Neural cell (in vitro differentiated cells): ENCODE measurements around the gene ZFR. TPM values are rescaled to one million over a fixed set of nuclear protein-coding genes. Genes with fewer than 3 reads are reported as not detected.

Source experiments
- H2AFZ ChIP-seq: fragments of 200-600, 300-800 bp; sonication (generic), shearing (Covaris generic); 2 replicates; pipeline ENCODE4 v1.6.0; 2014; ENCODE audit warnings: low read depth, mild to moderate bottlenecking, antibody characterized with exemption, low read length, moderate library complexity
- H3F3A ChIP-seq: fragments of 200-600 bp; shearing (Covaris generic); 2 replicates; pipeline ENCODE4 v1.6.1; 2016; ENCODE audit warnings: mild to moderate bottlenecking, moderate library complexity, mixed read lengths, antibody characterized with exemption, low read length; ENCODE audit not compliant: insufficient read depth, poor library complexity, severe bottlenecking
- H3K27ac ChIP-seq: fragments of 200-600, 300-800 bp; sonication (generic), shearing (Covaris generic); 2 replicates; pipeline ENCODE4 v1.5.1; 2014; ENCODE audit warnings: mild to moderate bottlenecking, low read length, moderate library complexity
- H3K27me3 ChIP-seq: fragments of 300-800, 200-600 bp; sonication (generic), shearing (Covaris generic); 2 replicates; pipeline ENCODE4 v1.6.0; 2014; ENCODE audit warnings: mild to moderate bottlenecking, low read depth, low read length, moderate library complexity; ENCODE audit not compliant: insufficient read depth
- H3K36me3 ChIP-seq: fragments of 300-800, 200-600 bp; sonication (generic), shearing (Covaris generic); 2 replicates; pipeline ENCODE4 v1.5.1; 2014; ENCODE audit warnings: mild to moderate bottlenecking, antibody characterized with exemption, low read length, moderate library complexity; ENCODE audit not compliant: insufficient read depth
- H3K4me2 ChIP-seq: fragments of 300-800, 200-600 bp; sonication (generic), shearing (Covaris generic); 2 replicates; pipeline ENCODE4 v1.6.0; 2014; ENCODE audit warnings: mild to moderate bottlenecking, low read length
- H3K4me3 ChIP-seq: fragments of 300-800, 200-600 bp; sonication (generic), shearing (Covaris generic); 2 replicates; pipeline ENCODE4 v1.5.1; 2014; ENCODE audit warnings: mild to moderate bottlenecking, low read length, moderate library complexity
- H3K79me2 ChIP-seq: fragments of 200-600 bp; shearing (Covaris generic); replicated peaks from 2 replicates; pipeline ENCODE4 v1.6.0; 2014; ENCODE audit warnings: mild to moderate bottlenecking, low read length, moderate library complexity; ENCODE audit not compliant: insufficient read depth
- H3K9ac ChIP-seq: fragments of 300-800, 200-600 bp; sonication (generic), shearing (Covaris generic); 2 replicates; pipeline ENCODE4 v1.6.1; 2016; ENCODE audit warnings: mild to moderate bottlenecking, low read length, mixed read lengths
- H3K9me2 ChIP-seq: fragments of 200-600 bp; shearing (Covaris generic); 2 replicates; pipeline ENCODE4 v1.6.1; 2016; ENCODE audit warnings: mild to moderate bottlenecking, low read length, mixed read lengths; ENCODE audit not compliant: insufficient read depth
- H3K9me3 ChIP-seq: fragments of 200-600, 300-800 bp; sonication (generic), shearing (Covaris generic); 2 replicates; pipeline ENCODE4 v1.6.1; 2016; ENCODE audit warnings: mild to moderate bottlenecking, mixed run types, low read length, moderate library complexity, mixed read lengths
- H4K20me1 ChIP-seq: fragments of 200-600 bp; shearing (Covaris generic); 2 replicates; pipeline ENCODE4 v1.6.1; 2016; ENCODE audit warnings: mild to moderate bottlenecking, mixed run types; ENCODE audit not compliant: insufficient read depth
- EP300 ChIP-seq: fragments of 450-650 bp; conservative IDR thresholded peaks from 2 replicates; pipeline ENCODE4 v1.6.1; 2014; ENCODE audit warnings: antibody characterized with exemption, mild to moderate bottlenecking, moderate library complexity; ENCODE audit not compliant: poor library complexity, severe bottlenecking
- EZH2 ChIP-seq: fragments of 200-600, 300-800 bp; shearing (Covaris generic), sonication (generic); IDR thresholded peaks from 2 replicates; pipeline ENCODE4 v1.6.1; 2014; ENCODE audit warnings: antibody characterized with exemption, low read length, borderline replicate concordance, mild to moderate bottlenecking; ENCODE audit not compliant: insufficient read depth, poor library complexity, severe bottlenecking
- MXI1 ChIP-seq: fragments of 450-650 bp; conservative IDR thresholded peaks from 2 replicates; pipeline ENCODE4 v1.6.1; 2014; ENCODE audit warnings: antibody characterized with exemption, mild to moderate bottlenecking; ENCODE audit not compliant: poor library complexity, severe bottlenecking
- POLR2AphosphoS5 ChIP-seq: IDR thresholded peaks from 2 replicates; pipeline ENCODE4 v1.6.1; 2012
- RAD21 ChIP-seq: fragments of 450-650 bp; conservative IDR thresholded peaks from 2 replicates; pipeline ENCODE4 v1.6.1; 2014; ENCODE audit warnings: antibody characterized with exemption, mild to moderate bottlenecking, moderate library complexity
- SMC3 ChIP-seq: fragments of 450-650 bp; conservative IDR thresholded peaks from 2 replicates; pipeline ENCODE4 v1.6.1; 2014; ENCODE audit warnings: antibody characterized with exemption, mild to moderate bottlenecking, moderate library complexity; ENCODE audit not compliant: poor library complexity
- TAF1 ChIP-seq: IDR thresholded peaks from 2 replicates; pipeline ENCODE4 v1.6.1; 2012; ENCODE audit warnings: low read depth
- polyA plus RNA-seq: library from polyadenylated mRNA; depleted of rRNA; stranded (reverse); fragments of >200 nt; gene quantifications from 2 replicates; pipeline ENCODE4 v1.2.3, GENCODE V29; 2014
- TF ChIP-seq, protein P1 (sequence below): IDR thresholded peaks from 2 replicates; pipeline ENCODE4 v1.6.1; 2012; ENCODE audit warnings: borderline replicate concordance
- TF ChIP-seq, protein P2 (sequence below): fragments of 450-650 bp; IDR thresholded peaks from 2 replicates; pipeline ENCODE4 v1.5.1; 2014; ENCODE audit warnings: antibody characterized with exemption, mild to moderate bottlenecking, moderate library complexity; ENCODE audit not compliant: poor library complexity, severe bottlenecking

ZFR gene
- polyA plus RNA-seq, 1 donor from 2014 or later: 141 TPM

DNA sequence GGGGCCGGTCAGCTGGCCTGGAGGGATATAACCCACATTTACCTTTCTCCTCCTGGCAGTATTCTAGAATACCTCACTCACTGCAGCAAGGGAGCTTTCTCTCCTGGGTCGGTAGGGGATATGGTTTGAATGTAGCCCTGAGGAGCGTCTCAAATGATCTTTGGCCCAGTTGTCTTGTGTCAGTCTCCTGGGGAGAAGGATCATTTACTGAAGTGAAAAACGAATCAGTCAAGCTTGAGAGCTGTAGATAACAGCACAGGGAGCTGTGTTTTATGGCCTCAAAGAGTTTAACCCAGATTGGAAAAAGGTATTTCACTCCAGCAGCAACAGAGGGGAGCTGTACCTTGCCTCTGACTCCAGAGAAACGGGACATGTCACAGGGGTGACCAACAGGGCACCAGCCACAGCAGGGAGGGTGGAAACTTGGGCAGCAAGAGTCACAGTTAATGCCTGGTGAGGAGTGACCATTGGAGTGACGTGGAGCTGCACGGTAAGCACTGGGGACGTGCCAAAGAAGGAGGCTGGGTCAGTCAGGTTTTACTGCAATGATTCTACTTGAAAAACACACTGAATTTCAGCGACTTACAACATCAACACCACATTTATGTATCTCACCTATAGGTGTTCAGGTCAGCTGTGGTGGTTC, 29.8 kb upstream of the ZFR start:
- H2AFZ ChIP-seq: no peak overlapping the region
- H3F3A ChIP-seq: no peaks in the 10 kb centered on the region
- H3K9ac ChIP-seq: no peak overlapping the region
- no peaks in the 10 kb centered on the region for H3K79me2 ChIP-seq
- H3K9me2 ChIP-seq: no peaks in the 10 kb centered on the region
- H3K4me3 ChIP-seq: peak overlapping the region; percentile 56
- H3K27ac ChIP-seq: no peak overlapping the region
- H3K9me3 ChIP-seq: no peaks in the 10 kb centered on the region
- TF ChIP-seq RAD21 (no peak), POLR2AphosphoS5 (no peak), SMC3 (no peak), EP300 (no peak), EZH2 (no peak), TAF1 (no peak), MXI1 (no peak)
- TF ChIP-seq, protein P1, sequence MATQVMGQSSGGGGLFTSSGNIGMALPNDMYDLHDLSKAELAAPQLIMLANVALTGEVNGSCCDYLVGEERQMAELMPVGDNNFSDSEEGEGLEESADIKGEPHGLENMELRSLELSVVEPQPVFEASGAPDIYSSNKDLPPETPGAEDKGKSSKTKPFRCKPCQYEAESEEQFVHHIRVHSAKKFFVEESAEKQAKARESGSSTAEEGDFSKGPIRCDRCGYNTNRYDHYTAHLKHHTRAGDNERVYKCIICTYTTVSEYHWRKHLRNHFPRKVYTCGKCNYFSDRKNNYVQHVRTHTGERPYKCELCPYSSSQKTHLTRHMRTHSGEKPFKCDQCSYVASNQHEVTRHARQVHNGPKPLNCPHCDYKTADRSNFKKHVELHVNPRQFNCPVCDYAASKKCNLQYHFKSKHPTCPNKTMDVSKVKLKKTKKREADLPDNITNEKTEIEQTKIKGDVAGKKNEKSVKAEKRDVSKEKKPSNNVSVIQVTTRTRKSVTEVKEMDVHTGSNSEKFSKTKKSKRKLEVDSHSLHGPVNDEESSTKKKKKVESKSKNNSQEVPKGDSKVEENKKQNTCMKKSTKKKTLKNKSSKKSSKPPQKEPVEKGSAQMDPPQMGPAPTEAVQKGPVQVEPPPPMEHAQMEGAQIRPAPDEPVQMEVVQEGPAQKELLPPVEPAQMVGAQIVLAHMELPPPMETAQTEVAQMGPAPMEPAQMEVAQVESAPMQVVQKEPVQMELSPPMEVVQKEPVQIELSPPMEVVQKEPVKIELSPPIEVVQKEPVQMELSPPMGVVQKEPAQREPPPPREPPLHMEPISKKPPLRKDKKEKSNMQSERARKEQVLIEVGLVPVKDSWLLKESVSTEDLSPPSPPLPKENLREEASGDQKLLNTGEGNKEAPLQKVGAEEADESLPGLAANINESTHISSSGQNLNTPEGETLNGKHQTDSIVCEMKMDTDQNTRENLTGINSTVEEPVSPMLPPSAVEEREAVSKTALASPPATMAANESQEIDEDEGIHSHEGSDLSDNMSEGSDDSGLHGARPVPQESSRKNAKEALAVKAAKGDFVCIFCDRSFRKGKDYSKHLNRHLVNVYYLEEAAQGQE: no peak
- TF ChIP-seq, protein P2, sequence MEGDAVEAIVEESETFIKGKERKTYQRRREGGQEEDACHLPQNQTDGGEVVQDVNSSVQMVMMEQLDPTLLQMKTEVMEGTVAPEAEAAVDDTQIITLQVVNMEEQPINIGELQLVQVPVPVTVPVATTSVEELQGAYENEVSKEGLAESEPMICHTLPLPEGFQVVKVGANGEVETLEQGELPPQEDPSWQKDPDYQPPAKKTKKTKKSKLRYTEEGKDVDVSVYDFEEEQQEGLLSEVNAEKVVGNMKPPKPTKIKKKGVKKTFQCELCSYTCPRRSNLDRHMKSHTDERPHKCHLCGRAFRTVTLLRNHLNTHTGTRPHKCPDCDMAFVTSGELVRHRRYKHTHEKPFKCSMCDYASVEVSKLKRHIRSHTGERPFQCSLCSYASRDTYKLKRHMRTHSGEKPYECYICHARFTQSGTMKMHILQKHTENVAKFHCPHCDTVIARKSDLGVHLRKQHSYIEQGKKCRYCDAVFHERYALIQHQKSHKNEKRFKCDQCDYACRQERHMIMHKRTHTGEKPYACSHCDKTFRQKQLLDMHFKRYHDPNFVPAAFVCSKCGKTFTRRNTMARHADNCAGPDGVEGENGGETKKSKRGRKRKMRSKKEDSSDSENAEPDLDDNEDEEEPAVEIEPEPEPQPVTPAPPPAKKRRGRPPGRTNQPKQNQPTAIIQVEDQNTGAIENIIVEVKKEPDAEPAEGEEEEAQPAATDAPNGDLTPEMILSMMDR: no peak
- no peak overlapping the region for H3K4me2 ChIP-seq
- H4K20me1 ChIP-seq: no peaks in the 10 kb centered on the region
- no peaks in the 10 kb centered on the region for H3K27me3 ChIP-seq
- no peaks in the 10 kb centered on the region for H3K36me3 ChIP-seq

GRCh38 chr5:32473072-32473471, 28.5 kb upstream of the ZFR start:
- H3K4me2 ChIP-seq: no peak overlapping the region
- H3K79me2 ChIP-seq: no peaks in the 10 kb centered on the region
- H3K9me2 ChIP-seq: no peaks in the 10 kb centered on the region
- H3K27me3 ChIP-seq: no peaks in the 10 kb centered on the region
- no peaks in the 10 kb centered on the region for H3K36me3 ChIP-seq
- H3K4me3 ChIP-seq: no peak overlapping the region
- no peaks in the 10 kb centered on the region for H3F3A ChIP-seq
- H4K20me1 ChIP-seq: no peaks in the 10 kb centered on the region
- no peak for TF ChIP-seq POLR2AphosphoS5
- TF ChIP-seq MXI1: no peak
- TF ChIP-seq, protein P1: no peak
- TF ChIP-seq EP300: no peak
- TF ChIP-seq EZH2: no peak
- TF ChIP-seq SMC3: no peak
- TF ChIP-seq TAF1: no peak
- TF ChIP-seq, protein P2: no peak
- no peak for TF ChIP-seq RAD21
- H3K9ac ChIP-seq: no peak overlapping the region
- no peak overlapping the region for H2AFZ ChIP-seq
- no peak overlapping the region for H3K27ac ChIP-seq
- no peaks in the 10 kb centered on the region for H3K9me3 ChIP-seq
